ENCODE data around the gene ABCC4.
A peak's percentile ranks its signal among the peaks of the same experiment; 100 is the strongest.

ABCC4 gene

DNA sequence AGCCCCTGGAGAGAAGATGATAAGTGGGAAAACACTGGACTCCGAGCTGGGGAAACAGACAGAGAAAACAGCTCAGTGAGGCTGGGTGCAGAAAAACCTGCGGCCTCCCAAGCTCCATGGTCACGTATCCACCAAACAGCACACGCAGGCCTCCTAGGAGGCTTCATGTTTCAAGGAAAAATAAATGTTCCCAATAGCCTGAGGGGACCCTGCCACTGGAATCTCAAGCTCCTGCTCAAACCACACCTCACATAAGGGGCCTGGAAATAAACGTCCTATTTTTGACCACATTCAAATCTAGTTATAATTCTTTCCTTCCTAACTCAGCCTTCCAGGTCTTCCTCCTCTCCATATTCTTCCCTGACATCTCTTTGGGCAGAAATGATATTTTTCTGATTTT lies 225.7 kb downstream of the ABCC4 start:
- no peak overlapping the region for H3K4me3 ChIP-seq (ENCODE audit: low read length)
- no peak for DNase-seq (ENCODE audit: low read depth)
- TF ChIP-seq, protein P1, sequence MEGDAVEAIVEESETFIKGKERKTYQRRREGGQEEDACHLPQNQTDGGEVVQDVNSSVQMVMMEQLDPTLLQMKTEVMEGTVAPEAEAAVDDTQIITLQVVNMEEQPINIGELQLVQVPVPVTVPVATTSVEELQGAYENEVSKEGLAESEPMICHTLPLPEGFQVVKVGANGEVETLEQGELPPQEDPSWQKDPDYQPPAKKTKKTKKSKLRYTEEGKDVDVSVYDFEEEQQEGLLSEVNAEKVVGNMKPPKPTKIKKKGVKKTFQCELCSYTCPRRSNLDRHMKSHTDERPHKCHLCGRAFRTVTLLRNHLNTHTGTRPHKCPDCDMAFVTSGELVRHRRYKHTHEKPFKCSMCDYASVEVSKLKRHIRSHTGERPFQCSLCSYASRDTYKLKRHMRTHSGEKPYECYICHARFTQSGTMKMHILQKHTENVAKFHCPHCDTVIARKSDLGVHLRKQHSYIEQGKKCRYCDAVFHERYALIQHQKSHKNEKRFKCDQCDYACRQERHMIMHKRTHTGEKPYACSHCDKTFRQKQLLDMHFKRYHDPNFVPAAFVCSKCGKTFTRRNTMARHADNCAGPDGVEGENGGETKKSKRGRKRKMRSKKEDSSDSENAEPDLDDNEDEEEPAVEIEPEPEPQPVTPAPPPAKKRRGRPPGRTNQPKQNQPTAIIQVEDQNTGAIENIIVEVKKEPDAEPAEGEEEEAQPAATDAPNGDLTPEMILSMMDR (conservative IDR thresholded peaks at IDR 0.05; ENCODE audit: low read depth, low read length), result no peak

DNA sequence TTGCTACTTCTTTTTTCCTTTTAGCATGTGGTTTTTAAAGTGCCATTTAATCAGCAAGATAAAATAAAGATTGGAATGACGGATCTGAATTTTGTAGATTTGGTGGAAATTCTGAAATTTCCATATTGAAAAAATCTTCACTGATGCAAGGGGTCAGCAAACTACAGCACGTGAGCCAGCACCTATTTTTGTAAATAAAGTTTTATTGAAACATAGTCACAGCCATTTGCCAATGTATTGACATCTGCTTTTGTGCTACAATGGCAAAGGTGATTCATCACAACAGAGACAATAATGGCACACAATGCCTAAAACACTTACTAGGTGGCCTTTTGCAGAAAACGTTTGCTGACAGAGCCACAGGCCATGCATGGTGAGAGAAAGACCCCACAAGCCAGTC lies 226.4 kb downstream of the ABCC4 start:
- no peak overlapping the region for H3K4me3 ChIP-seq (ENCODE audit: low read length)
- DNase-seq (ENCODE audit: low read depth), result no peak
- TF ChIP-seq, protein P1 (conservative IDR thresholded peaks at IDR 0.05; ENCODE audit: low read depth, low read length), result no peak

DNA sequence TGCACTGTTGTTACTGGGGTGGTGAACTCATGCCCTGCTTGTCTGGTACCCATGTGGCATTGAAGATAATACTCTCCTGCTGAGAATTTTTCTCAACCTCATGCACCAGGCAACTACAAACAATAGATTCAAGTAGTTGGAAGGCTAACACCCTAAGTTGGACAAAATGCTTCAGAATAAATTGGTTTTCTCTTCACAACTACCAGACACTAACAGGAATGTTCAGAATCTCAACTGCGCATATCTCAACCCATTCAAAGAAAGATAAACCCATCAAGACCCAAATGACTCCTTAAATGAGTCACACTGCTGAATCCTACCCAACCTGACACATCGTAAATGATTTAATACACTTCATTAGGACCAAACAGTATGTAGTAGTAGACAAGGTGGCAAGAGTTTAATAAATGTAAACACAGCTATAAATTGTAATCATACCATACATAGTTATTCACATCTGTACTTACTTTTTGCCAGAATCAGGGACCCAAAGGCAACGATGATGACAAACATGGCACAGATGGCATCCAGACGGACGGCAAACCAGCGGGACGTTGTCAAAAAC lies 227.4 kb downstream of the ABCC4 start:
- TF ChIP-seq, protein P1 (conservative IDR thresholded peaks at IDR 0.05; ENCODE audit: low read depth, low read length), result no peak
- H3K4me3 ChIP-seq (ENCODE audit: low read length), result no peak overlapping the region
- DNase-seq (ENCODE audit: low read depth), result no peak

DNA sequence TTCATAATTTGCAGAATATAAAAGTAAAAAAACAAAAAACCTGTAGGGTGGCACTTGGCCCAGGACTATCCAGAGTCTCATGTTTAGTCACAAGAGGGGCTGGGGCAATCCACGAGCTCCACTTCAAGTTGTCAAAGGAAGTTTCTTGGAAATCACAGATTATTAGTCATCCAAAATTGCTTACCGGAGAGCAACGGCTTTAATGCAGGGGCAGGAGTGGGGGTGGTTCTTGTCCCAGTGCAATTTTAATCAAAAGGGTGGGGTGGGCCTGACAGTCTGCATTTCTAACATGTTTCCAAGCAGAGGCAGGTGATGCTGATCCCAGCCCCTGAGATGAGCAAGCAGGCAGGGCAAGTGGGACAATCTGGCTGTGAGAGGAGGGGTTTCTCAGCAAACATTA lies 233.9 kb downstream of the ABCC4 start:
- TF ChIP-seq, protein P1 (conservative IDR thresholded peaks at IDR 0.05; ENCODE audit: low read depth, low read length), result no peak
- DNase-seq (ENCODE audit: low read depth), result peak; percentile 3
- H3K4me3 ChIP-seq (ENCODE audit: low read length), result no peak overlapping the region

DNA sequence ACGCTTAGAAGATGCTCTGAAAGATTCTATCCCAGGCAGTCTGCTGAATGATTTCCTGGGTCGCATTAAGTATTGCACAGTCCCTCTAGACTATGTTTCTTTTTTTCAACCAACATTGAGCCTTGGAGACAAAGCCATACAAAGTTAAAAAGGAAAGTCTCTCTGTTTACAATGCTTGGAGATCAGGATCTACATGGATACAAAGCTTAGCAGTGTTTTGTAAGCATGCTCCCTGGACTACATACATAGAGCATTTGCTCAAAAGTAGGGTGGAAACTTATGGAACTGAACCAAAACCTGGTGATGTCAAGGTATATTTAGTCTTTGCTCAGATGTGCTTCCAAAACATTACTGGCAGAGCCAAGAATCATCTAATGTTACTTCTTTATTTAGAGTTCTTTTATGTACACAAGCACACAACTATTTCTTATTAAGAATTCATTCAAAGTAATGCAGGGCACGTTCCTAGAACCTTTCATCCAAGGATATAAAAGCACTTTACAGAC lies 241.2 kb downstream of the ABCC4 start:
- no peak overlapping the region for H3K4me3 ChIP-seq (ENCODE audit: low read length)
- TF ChIP-seq, protein P1 (conservative IDR thresholded peaks at IDR 0.05; ENCODE audit: low read depth, low read length), result no peak

DNA sequence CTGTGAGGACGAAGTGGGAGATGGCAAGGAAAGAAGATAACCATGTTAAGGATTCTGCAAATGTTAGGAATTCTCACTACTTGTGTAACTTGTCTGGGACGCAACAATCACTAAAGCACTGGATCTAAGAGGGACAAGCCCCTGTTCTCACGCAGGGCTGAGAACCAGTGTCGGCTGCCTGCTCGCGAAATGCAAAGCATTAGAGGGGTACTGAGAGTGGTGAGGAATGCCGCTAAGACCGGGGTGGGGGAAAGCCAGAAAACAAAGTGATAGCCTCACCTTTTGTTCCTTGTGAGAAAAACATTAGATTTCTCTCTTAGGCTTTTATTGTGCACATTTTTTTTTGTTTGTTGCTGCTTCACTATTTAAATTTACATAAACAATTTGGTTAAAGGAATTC lies 241.9 kb downstream of the ABCC4 start:
- H3K4me3 ChIP-seq (ENCODE audit: low read length), result no peak overlapping the region
- DNase-seq (ENCODE audit: low read depth), result no peak
- TF ChIP-seq, protein P1 (conservative IDR thresholded peaks at IDR 0.05; ENCODE audit: low read depth, low read length), result no peak

More for the DNA sequence above, 241.2 kb downstream of the ABCC4 start:
- DNase-seq (ENCODE audit: low read depth), result no peak

DNA sequence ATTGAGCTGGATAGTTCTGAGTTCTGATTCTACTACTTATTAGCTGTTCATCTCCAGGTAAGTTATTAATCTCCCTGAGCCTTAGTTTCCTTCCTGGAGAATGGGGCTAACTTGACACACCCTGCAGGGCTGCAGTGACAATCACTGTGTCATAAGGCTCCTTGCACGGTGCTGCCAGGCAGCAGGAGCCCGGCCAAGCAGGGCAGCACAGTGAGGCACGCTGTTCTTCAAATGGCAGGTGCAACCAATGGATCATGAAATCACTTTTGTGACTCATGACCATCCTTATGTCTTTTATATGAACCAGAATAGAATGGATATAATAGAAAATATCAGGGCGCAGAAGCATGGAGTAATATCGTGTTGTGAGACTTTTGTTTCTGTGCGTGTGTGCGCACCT lies 242.6 kb downstream of the ABCC4 start:
- TF ChIP-seq, protein P1 (conservative IDR thresholded peaks at IDR 0.05; ENCODE audit: low read depth, low read length), result no peak
- DNase-seq (ENCODE audit: low read depth), result no peak
- no peak overlapping the region for H3K4me3 ChIP-seq (ENCODE audit: low read length)

Data from retinal pigment epithelial cell (primary cell).